HTR-8/SVneo (cell line): ENCODE results near the gene TMEM82.

Source experiments
- DNase-seq: peaks from one replicate; pipeline ENCODE4 v3.0.0; 2011; ENCODE audit warnings: low spot score, mixed read lengths; ENCODE audit not compliant: insufficient read length
- FAIRE-seq: peaks from 2 replicates; lab custom pipeline; 2011; peaks lifted over from hg19 to GRCh38; lab: Jason Lieb, UNC

Gene TMEM82

GRCh38 chr1:15771836-15772515 is 29.7 kb downstream of the TMEM82 start:
- FAIRE-seq (no peak), DNase-seq (no peak)

GRCh38 chr1:15775706-15776105 is 33.4 kb downstream of the TMEM82 start:
- DNase-seq, result no peak
- FAIRE-seq, result no peak

- no peak for FAIRE-seq
- no peak for DNase-seq
Measured at GRCh38 chr1:15777909-15778707, 35.8 kb downstream of the TMEM82 start.

- no peak for FAIRE-seq
Measured at GRCh38 chr1:15785683-15786082, 43.4 kb downstream of the TMEM82 start.

GRCh38 chr1:15786581-15786980 is 44.3 kb downstream of the TMEM82 start:
- no peak for FAIRE-seq
- no peak for DNase-seq

More at GRCh38 chr1:15785683-15786082, 43.4 kb downstream of the TMEM82 start:
- no peak for DNase-seq

- FAIRE-seq, result peak; percentile 49
- peak; percentile 40 for DNase-seq
Measured at GRCh38 chr1:15788624-15789301, 46.5 kb downstream of the TMEM82 start.

GRCh38 chr1:15796086-15796462 is 53.8 kb downstream of the TMEM82 start:
- FAIRE-seq, result no peak
- no peak for DNase-seq
